EL (cell line): ENCODE results near the gene FAM151B.
"Not testable (repeated sequence)": the region's sequence is repeated elsewhere in the genome, so short reads cannot be mapped to it uniquely, and the experiment has no call there.

ENCODE experiments used
- DNase-seq: peaks from one replicate; pipeline ENCODE4 v3.0.0-alpha.2; 2016

Gene FAM151B

DNA sequence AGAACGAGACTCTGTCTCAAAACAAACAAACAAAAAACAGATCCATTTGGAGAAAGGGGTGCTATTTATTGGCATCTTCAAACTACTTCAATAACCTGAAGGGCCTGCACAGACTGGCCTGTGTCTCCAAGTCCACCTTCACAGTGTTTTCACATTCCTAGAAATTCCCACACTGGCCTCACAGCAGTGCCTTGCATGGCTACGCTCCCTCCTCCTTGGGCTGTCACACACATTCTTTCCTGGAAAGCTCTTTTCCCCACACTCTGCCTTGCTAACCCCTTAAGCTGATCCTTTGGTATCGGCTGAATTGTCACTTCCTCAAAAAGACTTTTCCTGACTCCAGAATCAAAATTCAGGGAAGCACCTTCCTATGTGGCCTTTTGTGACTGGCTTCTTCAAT, 19.8 kb downstream of the FAM151B start:
- DNase-seq: no peak

DNA sequence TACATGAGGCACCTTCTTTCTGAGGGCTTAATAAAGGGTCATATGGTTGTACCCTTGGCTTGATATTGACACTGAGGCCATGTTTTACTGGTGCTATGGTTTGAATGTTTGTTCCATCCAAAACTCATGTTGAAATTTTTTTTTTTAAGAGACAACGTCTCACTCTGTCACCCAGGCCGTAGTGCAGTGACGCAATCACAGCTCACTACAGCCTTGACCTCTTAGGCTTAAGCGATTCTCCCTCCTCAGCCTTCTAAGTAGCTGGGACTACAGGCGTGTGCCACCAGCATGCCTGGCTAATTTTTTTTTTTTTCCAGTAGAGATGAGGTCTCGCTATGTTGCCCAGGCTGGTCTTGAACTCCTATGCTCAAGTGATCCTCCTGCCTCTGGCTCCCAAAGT, 20.9 kb downstream of the FAM151B start:
- no peak for DNase-seq

DNA sequence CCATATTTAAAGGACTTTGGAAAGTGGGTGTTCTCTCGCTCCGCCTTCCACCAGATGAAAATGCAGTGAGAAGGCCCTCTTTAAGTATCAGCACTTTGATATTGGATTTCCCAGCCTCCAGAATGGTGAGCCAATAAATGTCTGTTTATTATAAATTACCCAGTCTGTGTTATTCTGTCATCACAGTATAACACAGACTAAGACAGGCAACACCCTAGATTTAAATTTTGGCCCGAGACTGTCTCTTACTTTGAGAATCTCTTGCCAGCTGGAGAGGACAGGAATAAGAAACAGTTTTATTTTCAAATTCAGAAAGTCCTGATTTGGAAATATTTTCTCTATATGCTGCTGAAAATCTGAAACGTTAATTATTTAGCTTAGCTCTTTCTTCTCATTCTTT, 21.5 kb downstream of the FAM151B start:
- no peak for DNase-seq

DNA sequence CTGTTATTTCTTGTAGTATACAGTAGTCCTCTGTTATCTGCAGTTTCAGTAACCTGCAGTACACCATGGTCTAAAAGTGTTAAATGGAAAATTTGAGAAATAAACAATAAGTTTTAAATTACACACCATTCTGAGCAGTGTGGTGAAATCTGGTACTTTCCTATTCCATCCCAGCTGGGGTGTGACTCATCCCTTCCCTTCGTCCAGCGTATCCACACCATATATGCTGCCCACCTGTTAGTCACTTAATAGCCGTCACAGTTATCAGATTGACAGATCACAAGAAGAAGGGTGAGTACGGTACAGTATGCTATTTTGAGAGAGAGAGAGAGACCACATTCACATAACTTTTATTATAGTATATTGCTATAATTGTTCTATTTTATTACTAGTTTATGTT, 28.9 kb downstream of the FAM151B start:
- DNase-seq: peak; percentile 76

DNA sequence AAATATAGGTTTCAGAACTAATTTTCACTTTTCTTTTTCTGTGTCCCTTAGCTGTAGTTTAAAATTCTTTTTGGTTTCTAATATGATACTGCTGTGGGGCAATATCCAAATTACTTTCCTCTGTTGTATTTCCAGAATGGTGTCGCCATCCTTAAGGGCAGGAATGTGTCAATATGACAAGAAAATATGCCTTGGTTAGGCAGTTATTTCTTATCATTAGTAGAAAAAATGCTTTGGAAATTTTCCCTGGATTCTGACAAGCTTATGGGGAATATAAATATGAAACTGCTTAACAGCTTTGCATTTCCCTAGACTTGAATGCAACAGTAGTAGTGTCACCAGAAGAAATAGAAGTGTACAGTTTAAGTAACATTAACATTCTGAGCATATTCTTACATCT, 52.8 kb downstream of the FAM151B start:
- no peak for DNase-seq

DNA sequence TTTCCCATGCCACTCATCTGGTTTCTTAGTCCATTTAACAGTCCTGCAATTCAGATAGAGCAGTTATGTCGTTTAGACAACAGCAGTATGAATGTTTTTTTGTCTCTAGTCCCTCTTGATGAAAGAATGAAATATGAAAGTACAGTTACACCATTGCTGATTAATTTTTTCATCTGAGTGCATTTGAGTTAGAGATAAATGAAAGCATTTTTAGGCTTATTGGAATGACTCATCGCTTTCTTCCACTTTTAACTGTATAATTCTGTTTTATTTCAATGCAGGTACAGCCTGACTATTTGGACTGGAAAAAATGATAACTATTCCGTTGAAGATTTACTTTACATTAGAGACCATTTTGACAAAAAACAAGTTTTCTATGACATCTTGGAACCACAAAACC, 53.5 kb downstream of the FAM151B start:
- no peak for DNase-seq

DNA sequence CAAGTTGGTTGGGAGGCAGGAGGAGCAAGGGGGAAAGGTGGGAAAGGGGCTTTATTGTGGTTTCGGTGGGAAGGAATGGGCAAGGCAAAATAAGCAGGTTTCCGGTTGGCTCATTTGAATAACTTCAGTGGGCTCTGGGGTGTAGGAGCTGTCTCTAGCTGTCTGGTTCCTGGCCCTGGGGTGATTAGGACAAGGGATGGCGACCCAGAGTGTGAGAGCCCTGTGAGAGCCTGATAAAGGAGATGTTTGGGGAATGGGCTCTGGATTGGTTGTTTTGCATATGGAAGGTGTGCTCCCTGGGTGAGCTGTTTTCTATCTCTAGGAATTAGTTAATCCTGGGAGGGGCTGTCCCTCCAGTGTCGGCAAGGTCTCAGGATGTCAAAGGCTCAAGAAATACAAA, 66.7 kb downstream of the FAM151B start:
- DNase-seq: no peak

DNA sequence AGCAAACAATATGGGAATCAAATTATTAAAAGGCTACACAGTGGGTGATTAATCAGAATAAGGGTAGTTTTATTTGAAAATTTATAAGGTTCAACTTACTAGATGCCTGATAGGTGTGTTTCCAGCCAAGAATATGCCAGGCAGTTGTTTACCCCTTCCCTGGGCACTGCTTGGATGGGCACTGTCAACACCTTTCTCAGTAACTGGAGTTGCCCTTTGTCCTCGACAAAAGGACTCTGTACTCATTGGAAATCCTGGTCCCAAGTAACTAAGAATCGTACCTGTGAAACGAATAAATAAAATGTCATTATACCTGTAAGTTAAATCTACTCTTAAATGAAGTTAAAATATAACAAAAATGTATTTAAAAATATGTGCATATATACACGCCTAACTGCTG, 67.2 kb downstream of the FAM151B start:
- DNase-seq: no peak

DNA sequence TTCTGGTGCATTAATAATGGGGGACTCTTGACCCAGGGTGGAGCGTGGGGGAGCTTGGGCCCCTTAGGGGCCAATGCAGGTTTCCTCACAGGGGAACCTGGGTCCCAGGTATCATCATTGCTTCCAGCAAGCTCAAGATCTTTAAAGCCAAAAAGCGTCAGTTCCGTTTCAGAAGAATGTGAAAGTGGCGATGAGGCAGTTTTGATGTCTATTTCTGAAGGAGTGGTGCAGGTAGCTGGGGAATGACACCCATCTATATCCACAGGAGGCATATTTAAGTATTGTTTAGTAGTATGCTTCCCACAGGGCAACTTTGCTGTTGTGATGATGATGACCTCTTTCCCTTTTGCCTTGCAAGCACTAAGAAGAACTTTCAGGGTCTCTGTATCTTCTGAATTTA, 71.3 kb downstream of the FAM151B start:
- DNase-seq: no peak

DNA sequence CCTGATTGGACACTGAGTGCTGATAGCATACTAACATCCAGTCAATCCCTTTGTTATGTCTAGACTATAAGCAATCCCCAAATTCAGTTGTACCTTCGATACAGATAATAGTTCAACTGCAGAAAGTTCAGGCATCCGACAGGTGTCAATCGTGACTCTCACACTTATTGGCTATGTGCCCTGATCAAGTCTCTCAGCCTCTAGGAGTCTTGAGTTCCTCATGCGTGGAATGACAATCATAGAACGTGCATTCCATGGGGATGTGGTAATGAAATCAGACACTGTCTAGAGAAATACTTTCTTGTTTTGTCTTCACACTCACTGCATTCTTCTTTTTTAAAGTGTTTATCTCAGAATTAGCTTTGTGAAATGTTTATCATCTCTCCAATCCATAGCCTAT, 77.4 kb downstream of the FAM151B start:
- peak; percentile 28 for DNase-seq

DNA sequence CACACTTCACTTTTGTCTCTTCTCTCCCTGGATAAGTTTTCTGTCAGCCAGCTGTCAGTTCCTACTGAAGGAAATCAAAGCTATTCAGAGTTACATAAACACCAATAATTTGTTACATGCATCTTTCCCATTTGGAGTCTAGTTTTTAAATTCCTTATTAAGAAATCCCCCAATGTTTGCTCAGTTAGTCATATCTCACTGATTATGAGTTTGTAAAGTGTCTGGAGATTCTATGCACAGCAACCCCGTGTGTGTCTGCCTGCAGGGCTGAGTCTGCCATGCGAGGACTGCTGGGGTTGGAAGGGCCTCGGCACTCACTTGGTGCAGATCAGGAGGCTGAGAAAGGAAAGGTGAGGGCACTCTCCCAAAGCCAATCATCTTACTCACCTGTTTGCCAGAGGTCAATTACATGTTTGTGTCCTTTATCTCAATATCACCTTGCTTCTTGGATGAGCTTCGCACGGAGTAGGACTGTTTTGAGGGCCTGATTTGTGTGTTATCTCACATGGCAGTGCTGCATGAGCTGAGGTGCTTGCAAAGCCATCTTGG, 78.9 kb downstream of the FAM151B start:
- peak; percentile 28 for DNase-seq

DNA sequence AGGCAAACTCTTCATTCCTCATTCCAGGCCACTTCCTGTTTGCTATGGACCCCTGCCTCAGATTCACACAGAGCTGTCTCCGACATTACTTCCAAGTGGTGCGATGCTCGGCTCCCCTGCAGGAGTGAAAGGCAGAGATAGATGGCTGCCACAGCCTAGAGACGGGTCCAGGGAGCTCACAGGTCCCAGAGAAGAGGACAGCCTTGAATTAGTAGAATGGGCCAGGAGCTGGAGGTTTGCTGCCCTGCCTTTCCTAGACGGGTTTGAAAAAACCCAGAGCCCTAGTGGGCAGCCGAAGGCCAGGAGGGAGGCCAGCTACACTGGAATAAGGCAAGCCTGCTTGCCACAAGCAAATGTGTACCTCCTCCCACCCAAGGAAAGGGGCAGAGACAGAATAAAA, 80.4 kb downstream of the FAM151B start:
- DNase-seq: no peak

DNA sequence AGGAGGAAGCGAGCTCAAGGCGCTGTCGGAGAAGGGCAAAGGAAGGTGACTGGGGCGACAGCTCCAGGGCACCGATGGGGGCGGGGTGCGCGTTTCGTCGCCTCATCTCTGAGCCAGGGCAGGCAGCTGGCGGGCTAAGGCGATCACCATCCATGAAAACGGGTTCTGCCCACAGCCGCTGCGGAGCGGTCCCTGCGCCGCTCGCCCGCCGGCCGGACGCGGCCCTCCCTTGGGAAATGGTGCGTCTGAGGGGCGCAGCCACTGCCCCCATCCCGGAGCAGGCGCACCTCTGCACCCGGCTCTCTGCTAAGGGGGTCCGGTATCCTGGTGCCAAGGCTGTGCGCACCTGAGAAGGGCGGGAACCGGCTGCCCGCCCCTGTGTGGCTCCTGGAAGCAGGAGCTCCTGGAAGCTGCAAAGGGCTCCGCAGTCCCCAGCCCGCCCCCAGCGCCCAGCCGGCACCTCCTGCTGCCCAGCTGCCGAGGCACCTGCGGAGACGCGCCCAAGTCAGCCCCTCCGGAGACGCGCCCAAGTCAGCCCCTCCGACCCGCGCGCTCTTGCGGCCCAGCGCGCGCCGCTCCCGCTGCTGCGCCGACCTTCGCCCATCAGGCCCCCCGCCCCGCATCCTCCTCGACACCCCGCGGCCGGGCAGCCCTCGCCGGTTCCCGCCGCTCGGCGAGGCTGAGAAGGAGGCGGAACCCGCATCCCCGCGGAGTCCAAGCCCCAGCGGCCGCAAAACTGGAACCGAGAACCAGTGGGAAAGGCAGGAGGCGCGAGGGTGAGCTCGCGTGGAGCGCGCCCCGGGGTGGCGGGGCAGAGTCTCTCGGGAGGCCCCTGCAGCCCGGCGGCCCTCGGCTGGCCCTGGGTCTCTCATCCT, 81.4 kb downstream of the FAM151B start:
- no peak for DNase-seq

DNA sequence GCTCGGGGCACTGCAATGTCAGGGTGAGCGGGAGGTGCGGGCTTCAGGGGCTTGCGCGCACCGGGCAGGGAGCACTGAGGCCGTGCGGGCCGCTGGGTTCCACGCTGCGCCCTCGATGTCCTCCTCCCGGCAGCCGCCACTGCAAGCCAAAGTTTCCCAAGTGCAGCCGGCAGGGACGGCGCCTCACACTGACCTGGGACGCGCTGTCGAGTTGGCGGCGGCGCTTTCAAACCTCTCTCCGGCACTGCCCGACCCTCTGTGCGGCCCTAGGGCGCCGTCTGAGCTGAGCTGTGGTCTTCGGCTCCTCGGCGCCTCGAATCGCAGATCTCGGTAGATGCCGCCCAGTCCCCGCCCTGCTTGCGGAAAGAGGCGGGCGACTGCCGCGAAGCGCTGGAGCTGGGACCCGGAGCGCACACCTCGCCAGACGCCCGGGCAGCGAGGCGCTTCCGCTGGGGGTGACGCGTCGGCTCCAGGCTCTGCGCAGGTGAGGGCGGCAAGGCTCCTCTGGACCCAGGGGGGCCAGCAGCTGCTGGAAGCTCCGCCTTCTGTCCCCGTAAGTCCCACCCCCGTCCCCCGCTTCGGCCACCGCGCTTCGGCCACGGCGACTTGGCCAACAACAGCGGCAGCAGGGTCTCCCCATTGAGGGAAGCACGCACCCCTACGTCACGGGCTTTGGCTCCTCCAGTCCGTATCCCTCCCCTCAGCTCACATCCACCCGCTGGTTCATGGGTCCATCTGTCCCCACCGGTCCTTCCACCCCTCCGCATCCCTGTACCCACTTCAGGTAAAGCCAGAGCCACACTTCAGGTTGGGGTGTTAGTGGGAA, 82.3 kb downstream of the FAM151B start, which contains the start of gene ANKRD34B:
Gene ANKRD34B, minus strand, starts transcription at position 320 of the 826 bp plus-strand sequence. CDS start 10,261 bp downstream, outside the sequence.
- DNase-seq: peak; percentile 39

DNA sequence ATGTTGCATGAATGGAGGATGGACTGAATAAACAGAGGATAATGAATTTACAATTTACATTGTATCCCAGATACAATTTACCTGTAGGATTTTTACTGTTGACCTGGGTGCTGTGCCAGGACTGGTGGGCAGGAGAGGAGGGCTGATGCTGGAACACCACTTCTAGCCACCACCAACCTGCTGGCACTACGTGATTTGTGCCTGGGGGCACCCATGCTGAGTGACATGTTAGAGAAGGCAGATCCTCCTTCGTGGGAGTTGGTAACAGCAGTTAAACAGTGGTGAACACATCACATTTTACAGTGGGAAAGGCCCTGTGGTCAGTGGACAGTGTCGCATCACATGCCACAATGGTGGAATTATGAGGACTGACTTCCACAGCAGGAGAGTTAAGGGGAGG, 85.2 kb downstream of the FAM151B start:
- no peak for DNase-seq

DNA sequence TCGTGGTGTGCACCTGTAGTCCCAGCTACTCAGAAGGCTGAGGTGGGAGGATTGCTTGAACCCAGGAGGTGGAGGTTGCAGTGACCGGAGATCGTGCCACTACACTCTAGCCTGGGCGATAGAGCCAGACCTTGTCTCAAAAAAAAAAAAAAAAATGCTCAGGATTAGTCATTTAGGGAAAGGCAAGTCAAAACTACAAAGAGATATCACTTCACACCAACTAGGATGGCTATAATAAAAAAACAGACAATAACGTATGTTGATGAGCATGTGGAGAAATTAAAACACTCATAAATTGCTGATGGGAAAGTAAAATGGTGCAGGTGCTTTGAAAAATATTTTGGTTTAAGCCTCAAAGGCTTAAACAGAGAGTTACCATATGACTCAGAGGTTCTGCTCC, 88.5 kb downstream of the FAM151B start:
- no peak for DNase-seq

DNA sequence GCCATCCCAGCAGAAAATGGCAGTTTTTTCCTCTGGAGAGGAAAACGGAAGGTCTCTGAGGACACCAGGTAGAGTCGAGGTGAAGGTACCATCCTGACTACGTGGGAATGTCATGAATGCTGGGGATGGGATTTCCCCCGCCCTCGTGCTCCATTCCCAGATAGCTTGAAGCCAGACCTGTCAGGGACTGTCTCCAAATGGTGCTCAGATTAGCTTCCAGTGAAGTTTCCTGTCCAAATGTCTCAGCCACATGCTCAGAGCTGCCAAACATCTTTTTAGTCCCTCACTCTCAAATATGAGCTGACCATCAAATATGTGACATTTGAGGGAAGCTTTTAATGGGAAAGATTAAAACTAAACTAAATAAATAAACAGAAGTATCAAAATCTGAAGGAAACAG, 89.8 kb downstream of the FAM151B start:
- no peak for DNase-seq

DNA sequence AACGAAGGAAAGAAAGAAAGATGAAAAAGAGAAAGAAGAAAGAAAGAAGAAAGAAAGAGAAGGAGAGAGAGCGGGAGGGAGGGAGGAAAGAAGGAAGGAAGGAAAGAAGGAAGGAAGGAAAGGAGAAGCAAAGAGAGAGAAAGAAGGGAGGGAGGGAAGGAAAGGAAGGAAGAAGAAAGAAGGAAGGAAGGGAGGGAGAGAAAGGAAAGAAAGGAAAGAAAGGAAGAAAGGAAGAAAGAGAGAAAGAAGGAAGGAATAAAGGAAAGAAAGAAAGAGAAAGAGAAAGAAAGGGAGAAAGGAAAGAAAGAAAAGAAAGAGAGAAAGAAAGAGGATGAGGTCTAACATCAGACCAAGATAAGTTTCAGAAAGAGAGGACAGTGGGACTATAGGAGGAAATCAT, 91.2 kb downstream of the FAM151B start:
- DNase-seq: no peak

DNA sequence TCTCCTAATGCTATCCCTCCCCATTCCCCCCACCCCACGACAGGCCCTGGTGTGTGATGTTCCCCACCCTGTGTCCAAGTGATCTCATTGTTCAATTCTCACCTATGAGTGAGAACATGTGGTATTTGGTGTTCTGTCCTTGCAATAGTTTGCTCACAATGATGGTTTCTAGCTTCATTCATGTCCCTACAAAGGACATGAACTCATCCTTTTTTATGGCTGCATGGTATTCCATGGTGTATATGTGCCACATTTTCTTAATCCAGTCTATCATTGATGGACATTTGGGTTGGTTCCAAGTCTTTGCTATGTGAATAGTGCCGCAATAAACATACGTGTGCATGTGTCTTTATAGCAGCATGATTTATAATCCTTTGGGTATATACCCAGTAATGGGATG, 92.4 kb downstream of the FAM151B start:
- DNase-seq: not testable (repeated sequence)

DNA sequence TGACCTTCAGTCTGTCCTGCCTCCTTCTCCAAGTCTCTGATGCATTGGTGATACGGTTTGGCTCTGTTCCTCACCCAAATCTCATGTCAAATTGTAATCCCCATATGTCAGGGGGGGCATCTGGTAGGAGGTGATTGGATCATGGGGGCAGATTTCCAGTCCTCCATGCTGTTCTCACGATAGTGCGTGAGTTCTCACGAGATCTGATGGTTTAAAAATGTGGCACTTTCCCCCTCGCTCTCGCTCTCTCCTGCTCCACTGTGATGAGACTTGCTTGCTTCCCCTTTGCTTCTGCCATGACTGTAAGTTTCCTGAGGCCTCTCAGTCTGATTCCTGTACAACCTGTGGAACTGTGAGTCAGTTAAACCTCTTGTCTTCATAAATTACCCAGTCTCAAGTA, 96.9 kb downstream of the FAM151B start:
- no peak for DNase-seq

DNA sequence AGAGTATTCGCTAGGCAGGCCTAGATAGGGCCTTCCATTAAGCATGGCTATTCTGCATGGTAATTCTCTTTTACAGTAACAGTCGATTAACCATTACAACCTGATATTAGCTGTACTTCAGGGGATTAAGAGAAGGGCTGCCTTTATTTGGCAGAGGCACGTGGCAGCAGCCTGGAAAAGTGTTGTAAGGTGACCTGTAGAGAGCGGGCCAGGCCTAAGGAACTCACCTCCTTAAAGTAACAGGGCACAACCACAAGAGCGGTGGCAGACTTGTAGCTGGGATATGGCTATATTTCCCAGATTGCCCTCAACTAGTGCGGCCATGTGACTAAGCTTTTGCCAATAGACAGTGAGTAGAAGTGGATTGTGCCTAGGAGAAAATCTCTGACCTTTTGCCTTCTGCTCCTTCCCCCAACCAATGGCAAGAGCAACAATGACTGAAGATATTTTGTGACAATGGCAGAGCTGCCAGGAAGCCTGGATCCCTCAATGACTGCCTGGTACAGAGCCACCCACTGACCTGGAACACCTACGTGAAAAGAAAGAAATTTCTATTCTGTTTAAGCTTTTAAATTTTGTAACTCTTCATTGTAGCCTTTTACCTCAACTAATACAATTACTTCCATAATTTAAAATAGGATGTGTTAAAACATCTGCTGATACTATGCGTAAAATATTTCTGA, 101.1 kb downstream of the FAM151B start:
- DNase-seq: no peak

DNA sequence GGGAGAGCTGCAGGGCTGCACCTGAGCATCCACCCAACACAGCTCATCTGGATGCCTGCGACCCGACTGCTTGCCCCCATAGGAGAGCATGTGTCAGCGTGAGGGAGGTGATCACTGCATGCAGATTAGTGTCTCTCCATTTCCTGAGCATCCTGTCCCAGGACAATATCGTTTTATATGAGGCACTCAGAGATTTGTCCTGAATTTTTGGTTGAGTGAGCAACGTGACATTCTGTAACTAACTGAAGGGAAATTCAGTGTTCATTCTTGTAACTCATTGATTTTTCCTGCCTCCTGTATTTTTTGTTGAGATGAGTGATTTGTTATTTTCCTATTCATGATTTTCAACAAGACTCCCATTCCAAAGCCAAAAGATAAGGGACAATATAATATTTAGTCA, 102.9 kb downstream of the FAM151B start:
- no peak for DNase-seq

DNA sequence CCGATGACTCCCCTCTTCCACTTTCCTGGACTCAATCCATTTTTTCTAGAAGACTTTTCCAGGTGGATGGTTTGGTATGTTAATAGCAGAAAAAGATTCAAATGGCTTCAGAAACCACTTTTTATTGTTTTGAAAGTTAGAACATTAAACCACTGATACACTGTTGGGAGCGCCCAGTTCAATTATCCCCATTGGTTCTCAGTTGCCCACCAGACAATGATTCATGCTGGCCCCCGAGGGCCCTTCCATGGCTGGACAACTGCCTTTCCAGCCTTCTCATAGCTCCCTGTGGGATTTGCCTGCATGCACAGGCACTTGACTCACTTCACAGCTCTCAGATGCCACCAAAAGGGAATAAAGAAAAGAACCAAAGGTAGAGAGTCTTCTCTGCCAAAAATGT, 103.5 kb downstream of the FAM151B start:
- peak; percentile 33 for DNase-seq
